ENCODE measurements around the gene DDX31. TPM values are rescaled to one million over a fixed set of nuclear protein-coding genes. Genes with fewer than 3 reads are reported as not detected.
A peak's percentile ranks its signal among the peaks of the same experiment; 100 is the strongest.
"Not testable (repeated sequence)": the region's sequence is repeated elsewhere in the genome, so short reads cannot be mapped to it uniquely, and the experiment has no call there.

DDX31 gene
- polyA plus RNA-seq, 3 donors, result 15.6 to 17.4 (median 17.3) TPM

DNA sequence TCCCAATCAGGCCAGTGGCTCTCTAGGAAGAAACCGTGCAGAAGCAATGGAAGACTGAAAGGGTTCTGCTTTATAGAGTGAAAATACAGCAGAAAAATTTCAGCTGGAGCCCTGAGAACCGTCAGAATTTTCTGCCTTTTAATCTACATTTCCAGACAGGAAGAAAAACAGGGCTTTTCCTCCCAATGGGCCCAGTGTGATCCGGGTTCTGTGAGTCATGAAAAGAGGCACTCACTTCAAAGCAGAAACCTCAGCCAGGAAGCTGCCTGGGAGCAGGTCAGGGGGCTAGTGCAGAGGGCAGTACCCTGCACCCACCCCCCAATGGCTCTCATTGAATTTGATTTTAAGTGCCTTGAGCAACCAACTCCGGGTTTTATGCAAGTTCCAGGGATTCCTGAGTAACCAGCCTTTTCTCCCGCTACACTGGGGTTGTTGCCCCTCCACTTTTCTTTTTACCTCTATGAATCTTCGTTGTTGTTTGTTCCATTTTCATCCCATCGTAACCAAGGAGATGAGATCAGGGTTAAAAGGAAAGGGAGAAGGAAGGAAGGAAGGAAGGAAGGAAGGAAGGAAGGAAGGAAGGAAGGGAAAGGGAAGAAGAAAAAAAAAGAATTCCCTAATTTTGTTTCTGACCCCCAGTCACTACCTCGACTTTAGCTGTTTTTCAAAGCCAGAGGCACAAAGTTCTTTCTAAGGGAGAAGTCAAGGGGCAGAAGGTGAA, 86.0 kb downstream of the DDX31 start:
- no peak for DNase-seq (ENCODE audit: low read depth in 3 of 3, low spot score in 2 of 3)

DNA sequence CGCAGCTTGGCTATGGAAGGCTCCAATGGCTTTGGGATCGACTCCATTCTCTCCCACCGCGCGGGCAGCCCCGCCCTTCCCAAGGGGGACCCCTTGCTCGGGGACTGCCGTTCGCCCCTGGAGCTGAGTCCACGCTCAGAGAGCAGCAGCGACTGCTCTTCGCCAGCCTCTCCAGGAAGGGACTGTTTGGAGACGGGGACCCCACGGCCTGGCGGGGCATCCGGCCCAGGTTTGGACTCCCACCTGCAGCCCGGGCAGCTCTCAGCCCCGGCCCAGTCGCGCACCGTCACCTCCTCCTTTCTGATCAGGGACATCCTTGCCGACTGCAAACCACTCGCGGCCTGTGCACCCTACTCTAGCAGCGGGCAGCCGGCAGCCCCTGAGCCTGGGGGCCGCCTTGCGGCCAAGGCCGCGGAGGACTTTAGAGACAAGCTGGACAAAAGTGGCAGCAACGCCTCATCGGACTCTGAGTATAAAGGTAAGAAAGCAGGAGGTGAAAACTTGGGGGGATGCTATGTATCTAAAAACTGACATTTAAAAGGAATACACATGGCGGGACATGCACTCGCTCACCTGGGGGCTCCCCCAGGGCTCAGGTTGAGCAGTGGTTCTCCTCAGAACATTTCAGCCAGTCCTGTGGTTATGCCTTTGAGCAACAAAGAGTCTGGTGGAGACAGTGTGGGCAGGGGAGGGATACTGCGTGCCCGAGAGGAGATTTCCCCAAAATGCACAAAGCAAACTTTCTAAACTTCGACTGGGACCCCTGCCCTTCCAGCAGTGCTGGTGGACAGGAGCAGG, 86.8 kb downstream of the DDX31 start:
- no peak for DNase-seq (ENCODE audit: low read depth in 3 of 3, low spot score in 2 of 3)

DNA sequence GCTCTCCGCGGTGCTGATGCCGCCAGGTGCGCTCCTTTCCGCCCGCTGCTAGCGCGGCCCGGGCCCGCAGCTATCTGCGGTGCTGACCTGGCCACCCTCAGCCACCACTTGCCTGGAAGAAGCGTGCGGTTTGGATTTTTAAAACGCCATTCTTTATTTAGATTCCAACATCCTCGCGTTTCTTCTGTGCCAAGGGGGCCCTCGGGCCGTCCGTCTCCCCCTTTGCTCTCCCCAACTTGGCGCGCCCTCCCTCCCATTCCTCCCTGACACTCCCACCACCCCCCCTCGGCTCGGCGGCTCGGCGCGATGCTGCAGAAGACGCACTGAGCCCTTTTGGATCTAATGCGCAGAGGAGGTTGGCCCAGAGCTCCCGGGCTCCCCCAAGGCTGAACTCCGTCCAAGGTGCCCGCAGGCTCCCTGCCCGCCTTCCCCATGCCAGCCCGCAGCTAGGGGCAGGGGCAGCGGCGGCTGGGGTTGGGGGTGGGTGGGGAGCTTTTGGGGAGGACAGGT, 87.5 kb downstream of the DDX31 start, which contains the start of gene BARHL1:
Gene BARHL1, plus strand, starts transcription at position 331 of the 510 bp plus-strand sequence. CDS start 192 bp downstream, outside the sequence.
- no peak for DNase-seq (ENCODE audit: low read depth in 3 of 3, low spot score in 2 of 3)

DNA sequence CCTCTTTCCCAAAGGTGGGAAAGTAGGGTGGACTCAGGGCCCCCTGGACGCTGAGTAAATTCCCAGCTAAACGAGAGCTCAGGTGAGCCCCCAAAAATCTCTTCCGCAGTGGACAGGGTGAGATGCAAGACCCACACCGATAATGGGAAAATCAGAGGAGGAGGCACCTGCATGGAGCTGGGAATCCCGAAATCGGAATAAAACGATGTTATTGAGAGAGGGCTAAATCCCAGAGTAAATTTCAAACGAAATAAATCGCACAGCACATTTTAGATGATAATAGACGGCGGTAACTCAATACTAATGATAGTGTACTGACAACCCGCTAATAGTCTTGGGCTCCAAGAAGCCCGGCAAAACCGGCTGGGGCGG, 90.4 kb downstream of the DDX31 start:
- no peak for DNase-seq (ENCODE audit: low read depth in 3 of 3, low spot score in 2 of 3)

- DNase-seq (ENCODE audit: low read depth in 3 of 3, low spot score in 2 of 3), result no peak
These were observed 91.3 kb downstream of the DDX31 start for GRCh38 chr9:132578367-132578932.

- no peak for DNase-seq (ENCODE audit: low read depth in 3 of 3, low spot score in 2 of 3)
These were observed 92.7 kb downstream of the DDX31 start for GRCh38 chr9:132577119-132577518.

GRCh38 chr9:132575811-132576210, 94.0 kb downstream of the DDX31 start:
- DNase-seq (ENCODE audit: low read depth in 3 of 3, low spot score in 2 of 3), result no peak

DNA sequence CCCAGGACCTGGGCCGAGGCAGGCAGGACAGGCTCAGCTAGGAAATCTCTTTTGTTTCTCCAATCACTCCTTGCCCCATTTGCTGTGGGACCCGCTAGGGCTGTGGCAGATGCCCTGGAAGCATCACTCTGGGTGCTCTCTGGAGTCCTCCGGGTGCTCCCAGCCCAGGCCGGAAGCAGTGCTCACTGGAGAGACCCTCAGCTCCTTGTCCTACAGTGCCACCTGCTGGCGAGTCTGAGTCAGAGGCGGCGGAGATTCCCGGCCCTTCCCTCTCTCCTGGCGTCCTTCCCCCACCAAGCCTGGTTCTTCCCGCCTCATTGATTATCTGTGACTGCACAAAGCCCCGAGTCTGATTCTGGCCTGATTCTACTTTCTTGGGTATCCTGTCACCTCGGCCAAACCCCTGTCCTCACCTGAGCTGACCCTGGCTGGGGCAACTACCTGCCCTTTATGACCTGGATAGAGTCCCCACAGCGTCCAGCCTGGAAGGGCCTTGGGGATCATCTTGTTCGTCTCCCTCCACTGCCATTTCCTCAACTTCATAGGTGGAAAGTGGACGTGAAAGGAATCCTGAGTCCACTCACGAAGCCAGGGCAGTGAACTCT, 94.7 kb downstream of the DDX31 start:
- DNase-seq (ENCODE audit: low read depth in 3 of 3, low spot score in 2 of 3), result peak in 1 of 3 donors; percentile 54

DNA sequence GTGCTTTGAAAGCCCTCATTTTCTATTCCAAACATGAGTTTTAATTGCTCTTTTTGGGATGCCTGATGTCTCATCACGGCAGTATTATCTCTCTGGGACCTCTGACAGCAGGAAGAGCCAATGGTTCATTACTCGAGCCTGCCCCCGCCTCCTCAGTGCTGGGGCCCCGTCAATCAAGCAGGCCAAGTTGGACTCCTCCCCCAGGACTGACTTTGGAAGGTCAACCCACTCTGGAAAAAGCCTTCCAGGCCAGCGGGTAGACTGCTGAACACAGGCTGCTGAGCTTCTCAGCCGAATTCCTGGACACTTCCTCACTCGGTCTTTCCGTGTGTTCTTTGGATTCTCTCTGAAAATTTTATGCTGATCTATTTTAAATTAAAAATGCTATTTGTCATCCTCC, 96.9 kb downstream of the DDX31 start:
- no peak for DNase-seq (ENCODE audit: low read depth in 3 of 3, low spot score in 2 of 3)

- no peak for DNase-seq (ENCODE audit: low read depth in 3 of 3, low spot score in 2 of 3)
These were observed 97.8 kb downstream of the DDX31 start for GRCh38 chr9:132571806-132572600.

- not testable (repeated sequence) for DNase-seq (ENCODE audit: low read depth in 3 of 3, low spot score in 2 of 3)
These were observed 101.0 kb downstream of the DDX31 start for GRCh38 chr9:132568787-132569186.

GRCh38 chr9:132564526-132564925, 105.3 kb downstream of the DDX31 start:
- DNase-seq (ENCODE audit: low read depth in 3 of 3, low spot score in 2 of 3), result no peak

- no peak for DNase-seq (ENCODE audit: low read depth in 3 of 3, low spot score in 2 of 3)
These were observed 107.5 kb downstream of the DDX31 start for GRCh38 chr9:132562306-132562573.

DNA sequence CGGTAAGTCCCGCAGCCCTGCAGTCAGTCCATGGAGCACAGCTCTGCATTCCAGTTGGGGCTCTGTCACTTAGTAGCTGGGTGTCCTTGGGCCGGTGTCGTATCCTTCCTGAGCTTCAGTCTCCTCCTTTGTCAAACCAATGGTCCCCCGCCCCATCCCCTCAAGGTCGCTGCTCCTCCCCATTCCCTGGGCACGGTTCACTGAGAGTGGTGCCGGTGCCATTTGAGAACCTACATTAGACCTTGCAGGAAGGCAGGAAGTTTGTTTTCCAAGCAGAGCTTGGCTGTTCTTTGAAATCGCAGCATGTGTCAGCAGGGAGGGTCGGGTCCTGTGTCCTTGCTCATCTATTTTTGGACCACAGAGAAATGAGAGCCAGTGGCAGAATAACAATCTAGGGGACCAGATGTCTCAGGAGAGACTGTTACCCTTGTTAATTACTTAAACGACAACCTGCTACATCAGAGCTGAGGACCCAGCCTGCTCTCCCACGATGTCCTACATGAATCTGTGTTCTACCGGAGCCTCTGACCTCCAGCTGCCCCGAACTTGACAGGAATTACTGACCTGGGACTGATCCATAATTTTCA, 109.1 kb downstream of the DDX31 start:
- no peak for DNase-seq (ENCODE audit: low read depth in 3 of 3, low spot score in 2 of 3)

- DNase-seq (ENCODE audit: low read depth in 3 of 3, low spot score in 2 of 3), result no peak
These were observed 110.1 kb downstream of the DDX31 start for GRCh38 chr9:132559711-132560110.

GRCh38 chr9:132557159-132557558, 112.6 kb downstream of the DDX31 start:
- no peak for DNase-seq (ENCODE audit: low read depth in 3 of 3, low spot score in 2 of 3)

- peak in 1 of 3 donors; percentile 67 for DNase-seq (ENCODE audit: low read depth in 3 of 3, low spot score in 2 of 3)
These were observed 113.1 kb downstream of the DDX31 start for GRCh38 chr9:132556714-132557113.

GRCh38 chr9:132556235-132556634, 113.5 kb downstream of the DDX31 start:
- DNase-seq (ENCODE audit: low read depth in 3 of 3, low spot score in 2 of 3), result no peak

GRCh38 chr9:132555528-132555927, 114.3 kb downstream of the DDX31 start:
- no peak for DNase-seq (ENCODE audit: low read depth in 3 of 3, low spot score in 2 of 3)

GRCh38 chr9:132554755-132555154, 115.0 kb downstream of the DDX31 start:
- DNase-seq (ENCODE audit: low read depth in 3 of 3, low spot score in 2 of 3), result no peak
